Adrenal gland (tissue), 5 donors: ENCODE results near the gene AGTPBP1.

Experiments used
- POLR2A ChIP-seq, 2 donors: fragments of 450-650 bp; IDR thresholded peaks; one replicate each; pipeline ENCODE4 v1.6.1; 2017; ENCODE audit warnings: antibody characterized with exemption in 2 of 2, mild to moderate bottlenecking in 2 of 2, moderate library complexity in 1 of 2
- TF ChIP-seq, protein P1 (sequence below), 6 experiments: fragments of 450-650 bp in 4 of 6; fragments of 200-600 bp in 2 of 6; sonication (generic) in 1 of 6; IDR thresholded peaks; 1 replicate in 5 of 6; 2 replicates in 1 of 6; pipeline versions ENCODE4 v1.5.1 to v1.8.0; 2016 to 2021; ENCODE audit warnings: antibody characterized with exemption in 6 of 6, mild to moderate bottlenecking in 2 of 6, moderate library complexity in 1 of 6
- donor health status: DM: no; HTN: no; CAD: no.

DNA sequence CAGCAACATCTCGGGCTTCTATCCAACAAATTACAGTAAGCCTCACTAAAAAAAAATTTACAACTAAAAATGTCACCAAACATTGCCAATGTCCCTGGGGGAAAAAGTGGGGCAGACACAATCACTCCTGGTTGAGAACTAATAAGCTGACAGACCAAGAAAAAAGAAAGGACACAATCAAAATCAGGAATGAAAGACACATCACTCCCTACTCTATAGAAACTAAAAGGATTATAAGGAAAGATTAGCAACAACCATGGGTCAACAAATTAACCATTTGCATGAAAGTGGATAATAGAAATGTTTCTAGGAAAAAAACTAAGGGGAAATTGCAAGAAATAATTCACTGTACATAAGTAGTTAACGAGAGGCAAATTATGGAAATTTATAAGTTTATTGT lies 53.4 kb downstream of the AGTPBP1 start:
- no peak for TF ChIP-seq POLR2A (IDR thresholded peaks at IDR 0.05)
- TF ChIP-seq, protein P1, sequence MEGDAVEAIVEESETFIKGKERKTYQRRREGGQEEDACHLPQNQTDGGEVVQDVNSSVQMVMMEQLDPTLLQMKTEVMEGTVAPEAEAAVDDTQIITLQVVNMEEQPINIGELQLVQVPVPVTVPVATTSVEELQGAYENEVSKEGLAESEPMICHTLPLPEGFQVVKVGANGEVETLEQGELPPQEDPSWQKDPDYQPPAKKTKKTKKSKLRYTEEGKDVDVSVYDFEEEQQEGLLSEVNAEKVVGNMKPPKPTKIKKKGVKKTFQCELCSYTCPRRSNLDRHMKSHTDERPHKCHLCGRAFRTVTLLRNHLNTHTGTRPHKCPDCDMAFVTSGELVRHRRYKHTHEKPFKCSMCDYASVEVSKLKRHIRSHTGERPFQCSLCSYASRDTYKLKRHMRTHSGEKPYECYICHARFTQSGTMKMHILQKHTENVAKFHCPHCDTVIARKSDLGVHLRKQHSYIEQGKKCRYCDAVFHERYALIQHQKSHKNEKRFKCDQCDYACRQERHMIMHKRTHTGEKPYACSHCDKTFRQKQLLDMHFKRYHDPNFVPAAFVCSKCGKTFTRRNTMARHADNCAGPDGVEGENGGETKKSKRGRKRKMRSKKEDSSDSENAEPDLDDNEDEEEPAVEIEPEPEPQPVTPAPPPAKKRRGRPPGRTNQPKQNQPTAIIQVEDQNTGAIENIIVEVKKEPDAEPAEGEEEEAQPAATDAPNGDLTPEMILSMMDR (IDR thresholded peaks at IDR 0.05), result no peak
